GM19025 (cell line): ENCODE data around the gene HSPA12B.

ENCODE experiments used
- ATAC-seq: cut with Tn5 transposase; IDR thresholded peaks from one replicate; pipeline ENCODE4 v1.9.1; 2021; ENCODE audit warnings: mild to moderate bottlenecking, low read depth, moderate library complexity; ENCODE audit not compliant: unreplicated experiment

The HSPA12B gene

DNA sequence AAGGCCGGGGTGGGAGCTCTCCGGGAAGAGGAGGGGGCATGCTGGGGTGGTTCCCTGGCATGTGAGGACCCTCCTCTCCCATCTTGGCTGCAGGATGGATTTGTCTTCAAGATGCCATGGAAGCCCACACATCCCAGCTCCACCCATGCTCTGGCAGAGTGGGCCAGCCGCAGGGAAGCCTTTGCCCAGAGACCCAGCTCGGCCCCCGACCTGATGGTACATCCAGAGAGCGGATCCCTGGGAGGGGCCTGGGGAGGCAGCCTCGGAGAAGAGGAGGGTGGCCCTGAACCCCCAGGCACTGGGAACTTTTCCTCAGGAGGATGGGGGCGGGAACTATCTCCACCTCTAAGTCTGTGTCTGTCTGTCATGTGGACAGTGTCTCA lies 68.4 kb downstream of the HSPA12B start:
- ATAC-seq = no peak

GRCh38 chr20:3801299-3801698 lies 68.8 kb downstream of the HSPA12B start:
- ATAC-seq = no peak

DNA sequence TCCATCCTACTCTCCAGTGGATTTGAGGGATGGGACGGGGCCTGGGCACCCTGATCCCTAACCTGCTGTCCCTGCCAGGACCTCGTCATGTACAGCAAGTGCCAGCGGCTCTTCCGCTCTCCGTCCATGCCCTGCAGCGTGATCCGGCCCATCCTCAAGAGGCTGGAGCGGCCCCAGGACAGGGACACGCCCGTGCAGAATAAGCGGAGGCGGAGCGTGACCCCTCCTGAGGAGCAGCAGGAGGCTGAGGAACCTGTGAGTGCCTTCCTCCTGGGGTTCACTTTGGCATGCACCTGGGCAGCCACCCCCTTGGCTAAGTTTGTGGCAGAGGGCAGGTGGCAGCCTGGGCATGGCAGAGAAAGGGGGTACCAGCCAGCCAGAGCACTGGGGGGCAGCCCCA lies 69.4 kb downstream of the HSPA12B start:
- no peak for ATAC-seq
